Astrocyte (in vitro differentiated cells and primary cell): ENCODE results near the gene LILRB3.

Source experiments
- EZH2 ChIP-seq: IDR thresholded peaks from 2 replicates; pipeline ENCODE4 v1.6.1; 2012; ENCODE audit warnings: mild to moderate bottlenecking, low read length, inconsistent platforms; ENCODE audit not compliant: insufficient read depth
- TF ChIP-seq, protein P1 (sequence below): IDR thresholded peaks from 2 replicates; pipeline ENCODE4 v1.5.1; 2011; ENCODE audit warnings: low read depth, mild to moderate bottlenecking, inconsistent platforms, low read length, moderate library complexity; ENCODE audit not compliant: insufficient read depth

DNA sequence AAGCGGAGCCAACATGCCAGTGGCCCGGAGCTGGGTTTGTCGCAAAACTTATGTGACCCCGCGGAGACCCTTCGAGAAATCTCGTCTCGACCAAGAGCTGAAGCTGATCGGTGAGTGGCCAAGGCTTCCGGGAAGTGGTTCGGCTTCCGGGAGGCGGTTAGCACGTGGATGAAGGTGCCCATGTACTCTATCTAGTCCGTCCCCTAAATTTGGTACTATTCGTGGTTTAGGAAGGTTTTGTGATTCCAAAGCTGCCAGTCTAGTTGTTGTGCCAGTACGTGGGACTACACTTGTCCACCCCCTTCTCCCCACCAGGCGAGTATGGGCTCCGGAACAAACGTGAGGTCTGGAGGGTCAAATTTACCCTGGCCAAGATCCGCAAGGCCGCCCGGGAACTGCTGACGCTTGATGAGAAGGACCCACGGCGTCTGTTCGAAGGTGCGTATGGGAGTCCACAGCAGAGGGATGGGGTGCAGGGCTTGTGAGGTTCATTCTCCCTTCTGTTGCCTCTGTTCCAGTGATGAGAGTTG lies 21.6 kb downstream of the LILRB3 start:
- TF ChIP-seq EZH2 = no peak
- TF ChIP-seq, protein P1, sequence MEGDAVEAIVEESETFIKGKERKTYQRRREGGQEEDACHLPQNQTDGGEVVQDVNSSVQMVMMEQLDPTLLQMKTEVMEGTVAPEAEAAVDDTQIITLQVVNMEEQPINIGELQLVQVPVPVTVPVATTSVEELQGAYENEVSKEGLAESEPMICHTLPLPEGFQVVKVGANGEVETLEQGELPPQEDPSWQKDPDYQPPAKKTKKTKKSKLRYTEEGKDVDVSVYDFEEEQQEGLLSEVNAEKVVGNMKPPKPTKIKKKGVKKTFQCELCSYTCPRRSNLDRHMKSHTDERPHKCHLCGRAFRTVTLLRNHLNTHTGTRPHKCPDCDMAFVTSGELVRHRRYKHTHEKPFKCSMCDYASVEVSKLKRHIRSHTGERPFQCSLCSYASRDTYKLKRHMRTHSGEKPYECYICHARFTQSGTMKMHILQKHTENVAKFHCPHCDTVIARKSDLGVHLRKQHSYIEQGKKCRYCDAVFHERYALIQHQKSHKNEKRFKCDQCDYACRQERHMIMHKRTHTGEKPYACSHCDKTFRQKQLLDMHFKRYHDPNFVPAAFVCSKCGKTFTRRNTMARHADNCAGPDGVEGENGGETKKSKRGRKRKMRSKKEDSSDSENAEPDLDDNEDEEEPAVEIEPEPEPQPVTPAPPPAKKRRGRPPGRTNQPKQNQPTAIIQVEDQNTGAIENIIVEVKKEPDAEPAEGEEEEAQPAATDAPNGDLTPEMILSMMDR = no peak
